ENCODE data around the gene TEX52.

DNA sequence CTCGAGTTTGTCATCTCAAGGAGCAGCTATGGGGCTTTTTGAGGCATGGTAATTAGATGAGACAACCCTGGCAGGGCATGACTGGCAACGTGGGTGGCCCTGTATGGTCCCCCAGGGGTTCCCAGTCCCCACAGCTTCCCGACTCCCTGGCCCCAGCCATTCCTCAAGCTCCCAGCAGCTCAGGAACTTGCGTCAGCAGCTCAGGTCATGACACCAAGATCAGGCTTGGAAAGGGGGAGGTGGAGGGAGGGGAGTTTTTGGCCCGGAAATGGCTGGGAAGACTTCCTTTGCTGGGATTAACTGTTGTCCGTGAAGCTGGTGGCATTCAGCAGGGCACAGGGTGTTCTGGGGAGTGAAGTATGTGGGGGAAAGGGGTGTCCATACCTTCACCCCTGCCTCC, 11.6 kb downstream of the TEX52 start:
- TF ChIP-seq EP300 (conservative IDR thresholded peaks at IDR 0.05; ENCODE audit: poor library complexity, severe bottlenecking): no peak
- TF ChIP-seq, protein P1, sequence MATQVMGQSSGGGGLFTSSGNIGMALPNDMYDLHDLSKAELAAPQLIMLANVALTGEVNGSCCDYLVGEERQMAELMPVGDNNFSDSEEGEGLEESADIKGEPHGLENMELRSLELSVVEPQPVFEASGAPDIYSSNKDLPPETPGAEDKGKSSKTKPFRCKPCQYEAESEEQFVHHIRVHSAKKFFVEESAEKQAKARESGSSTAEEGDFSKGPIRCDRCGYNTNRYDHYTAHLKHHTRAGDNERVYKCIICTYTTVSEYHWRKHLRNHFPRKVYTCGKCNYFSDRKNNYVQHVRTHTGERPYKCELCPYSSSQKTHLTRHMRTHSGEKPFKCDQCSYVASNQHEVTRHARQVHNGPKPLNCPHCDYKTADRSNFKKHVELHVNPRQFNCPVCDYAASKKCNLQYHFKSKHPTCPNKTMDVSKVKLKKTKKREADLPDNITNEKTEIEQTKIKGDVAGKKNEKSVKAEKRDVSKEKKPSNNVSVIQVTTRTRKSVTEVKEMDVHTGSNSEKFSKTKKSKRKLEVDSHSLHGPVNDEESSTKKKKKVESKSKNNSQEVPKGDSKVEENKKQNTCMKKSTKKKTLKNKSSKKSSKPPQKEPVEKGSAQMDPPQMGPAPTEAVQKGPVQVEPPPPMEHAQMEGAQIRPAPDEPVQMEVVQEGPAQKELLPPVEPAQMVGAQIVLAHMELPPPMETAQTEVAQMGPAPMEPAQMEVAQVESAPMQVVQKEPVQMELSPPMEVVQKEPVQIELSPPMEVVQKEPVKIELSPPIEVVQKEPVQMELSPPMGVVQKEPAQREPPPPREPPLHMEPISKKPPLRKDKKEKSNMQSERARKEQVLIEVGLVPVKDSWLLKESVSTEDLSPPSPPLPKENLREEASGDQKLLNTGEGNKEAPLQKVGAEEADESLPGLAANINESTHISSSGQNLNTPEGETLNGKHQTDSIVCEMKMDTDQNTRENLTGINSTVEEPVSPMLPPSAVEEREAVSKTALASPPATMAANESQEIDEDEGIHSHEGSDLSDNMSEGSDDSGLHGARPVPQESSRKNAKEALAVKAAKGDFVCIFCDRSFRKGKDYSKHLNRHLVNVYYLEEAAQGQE (IDR thresholded peaks at IDR 0.05; ENCODE audit: borderline replicate concordance): no peak
- TF ChIP-seq, protein P2, sequence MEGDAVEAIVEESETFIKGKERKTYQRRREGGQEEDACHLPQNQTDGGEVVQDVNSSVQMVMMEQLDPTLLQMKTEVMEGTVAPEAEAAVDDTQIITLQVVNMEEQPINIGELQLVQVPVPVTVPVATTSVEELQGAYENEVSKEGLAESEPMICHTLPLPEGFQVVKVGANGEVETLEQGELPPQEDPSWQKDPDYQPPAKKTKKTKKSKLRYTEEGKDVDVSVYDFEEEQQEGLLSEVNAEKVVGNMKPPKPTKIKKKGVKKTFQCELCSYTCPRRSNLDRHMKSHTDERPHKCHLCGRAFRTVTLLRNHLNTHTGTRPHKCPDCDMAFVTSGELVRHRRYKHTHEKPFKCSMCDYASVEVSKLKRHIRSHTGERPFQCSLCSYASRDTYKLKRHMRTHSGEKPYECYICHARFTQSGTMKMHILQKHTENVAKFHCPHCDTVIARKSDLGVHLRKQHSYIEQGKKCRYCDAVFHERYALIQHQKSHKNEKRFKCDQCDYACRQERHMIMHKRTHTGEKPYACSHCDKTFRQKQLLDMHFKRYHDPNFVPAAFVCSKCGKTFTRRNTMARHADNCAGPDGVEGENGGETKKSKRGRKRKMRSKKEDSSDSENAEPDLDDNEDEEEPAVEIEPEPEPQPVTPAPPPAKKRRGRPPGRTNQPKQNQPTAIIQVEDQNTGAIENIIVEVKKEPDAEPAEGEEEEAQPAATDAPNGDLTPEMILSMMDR (IDR thresholded peaks at IDR 0.05; ENCODE audit: poor library complexity, severe bottlenecking): no peak
